Colonic mucosa (tissue), 4 donors: ENCODE results near the gene EXOC4. TPM values are rescaled to one million over a fixed set of nuclear protein-coding genes. Genes with fewer than 3 reads are reported as not detected.

Source experiments
- DNase-seq: peaks from one replicate; pipeline ENCODE4 v3.0.0-alpha.2; 2020
- H3K27ac ChIP-seq: fragments of 200-600 bp; one replicate; pipeline ENCODE4 v1.8.0; 2021
- H3K27me3 ChIP-seq: fragments of 200-600 bp; one replicate; pipeline ENCODE4 v1.8.0; 2021
- H3K36me3 ChIP-seq: fragments of 200-600 bp; one replicate; pipeline ENCODE4 v1.8.0; 2021
- H3K4me1 ChIP-seq: fragments of 200-600 bp; one replicate; pipeline ENCODE4 v1.8.0; 2021; ENCODE audit warnings: mild to moderate bottlenecking
- H3K4me3 ChIP-seq: fragments of 200-600 bp; one replicate; pipeline ENCODE4 v1.8.0; 2021
- H3K9ac ChIP-seq, 2 donors: one replicate each; pipeline ENCODE4 v1.7.0; 2013; ENCODE audit warnings: control low read depth in 2 of 2, low read depth in 2 of 2, low read length in 2 of 2
- H3K9me3 ChIP-seq: fragments of 200-600 bp; one replicate; pipeline ENCODE4 v1.8.0; 2021
- CTCF ChIP-seq: fragments of 200-600 bp; IDR thresholded peaks from one replicate; pipeline ENCODE4 v1.8.0; 2022; ENCODE audit warnings: antibody characterized with exemption, mild to moderate bottlenecking
- intact Hi-C: fragments of 100-400 bp; cut with DNase I; formaldehyde crosslinking; loops from one replicate; pipeline ENCODE4 v1.14.1; 2022
- total RNA-seq, 2 donors: library from RNA; stranded (reverse); fragmentation: NEBNext Ultra II Directional in 1 of 2; extraction: Animal tissue kit (Norgen Biotek cat#: 25700) in 1 of 2; gene quantifications; one replicate each; pipeline ENCODE4 v1.2.1, GENCODE V29; 2021
- donor health status: healthy.
- donor health status: DM: no; HTN: no; CAD: no.
- donor health status: DM: no; HTN: no; CAD: no.

Gene EXOC4
- total RNA-seq, 2 donors from 2014 or later, result 61.1 to 73.3 TPM

- Histone ChIP-seq H3K27me3 (no peaks in the 10 kb centered on the region), H3K4me1 (no peaks in the 10 kb centered on the region), H3K27ac (no peak overlapping the region), H3K9ac (no peak overlapping the region), H3K9me3 (no peaks in the 10 kb centered on the region), H3K4me3 (no peak overlapping the region), H3K36me3 (no peaks in the 10 kb centered on the region)
- intact Hi-C loops, result no loop called here
- TF ChIP-seq CTCF, result no peak
- no peak for DNase-seq
Measured at GRCh38 chr7:134016942-134017303, 764.0 kb downstream of the EXOC4 start.

GRCh38 chr7:134018306-134018705 lies 765.4 kb downstream of the EXOC4 start:
- H3K36me3 ChIP-seq, result no peaks in the 10 kb centered on the region
- H3K27me3 ChIP-seq, result no peaks in the 10 kb centered on the region
- TF ChIP-seq CTCF, result no peak
- H3K4me1 ChIP-seq, result no peaks in the 10 kb centered on the region
- intact Hi-C loops, result no loop called here
- H3K9ac ChIP-seq, result no peak overlapping the region
- no peak overlapping the region for H3K27ac ChIP-seq
- no peaks in the 10 kb centered on the region for H3K9me3 ChIP-seq
- DNase-seq, result no peak
- H3K4me3 ChIP-seq, result no peak overlapping the region

- intact Hi-C loops, result no loop called here
- TF ChIP-seq CTCF, result no peak
- no peaks in the 10 kb centered on the region for H3K4me1 ChIP-seq
- H3K9ac ChIP-seq, result no peak overlapping the region
- no peaks in the 10 kb centered on the region for H3K9me3 ChIP-seq
- no peak overlapping the region for H3K4me3 ChIP-seq
- H3K27me3 ChIP-seq, result no peaks in the 10 kb centered on the region
- no peaks in the 10 kb centered on the region for H3K36me3 ChIP-seq
- no peak for DNase-seq
- H3K27ac ChIP-seq, result no peak overlapping the region
Measured at GRCh38 chr7:134019251-134019650, 766.4 kb downstream of the EXOC4 start.

GRCh38 chr7:134021836-134022235 lies 769.0 kb downstream of the EXOC4 start:
- TF ChIP-seq CTCF, result no peak
- intact Hi-C loops, result no loop called here
- H3K9me3 ChIP-seq, result no peaks in the 10 kb centered on the region
- DNase-seq, result no peak
- H3K27me3 ChIP-seq, result no peaks in the 10 kb centered on the region
- H3K27ac ChIP-seq, result no peak overlapping the region
- no peak overlapping the region for H3K4me3 ChIP-seq
- no peaks in the 10 kb centered on the region for H3K4me1 ChIP-seq
- no peaks in the 10 kb centered on the region for H3K36me3 ChIP-seq
- no peak overlapping the region for H3K9ac ChIP-seq

- no peaks in the 10 kb centered on the region for H3K9me3 ChIP-seq
- no peak overlapping the region for H3K9ac ChIP-seq
- intact Hi-C loops, result no loop called here
- H3K4me3 ChIP-seq, result no peak overlapping the region
- H3K27me3 ChIP-seq, result no peaks in the 10 kb centered on the region
- peak; percentile 24 for DNase-seq
- no peaks in the 10 kb centered on the region for H3K36me3 ChIP-seq
- TF ChIP-seq CTCF, result no peak
- no peaks in the 10 kb centered on the region for H3K4me1 ChIP-seq
- H3K27ac ChIP-seq, result no peak overlapping the region
Measured at GRCh38 chr7:134022286-134022911, 769.5 kb downstream of the EXOC4 start.
